Breast epithelium (tissue), 4 donors: ENCODE data around the gene MPP2. TPM values are rescaled to one million over a fixed set of nuclear protein-coding genes. Genes with fewer than 3 reads are reported as not detected.

Experiments used
- DNase-seq, 2 donors: peaks; one replicate each; pipeline ENCODE4 v3.0.0-alpha.2; 2019; ENCODE audit warnings: low spot score in 2 of 2
- H3K27ac ChIP-seq, 2 donors: fragments of 200-600 bp; sonication (generic) in 1 of 2; one replicate each; pipeline ENCODE4 v1.5.1; 2016 to 2019; ENCODE audit warnings: mild to moderate bottlenecking in 1 of 2
- H3K27me3 ChIP-seq, 2 donors: fragments of 200-600 bp; sonication (generic) in 1 of 2; one replicate each; pipeline versions ENCODE4 v1.5.1 to v1.6.0; 2017 to 2019; ENCODE audit warnings: control low read depth in 1 of 2, mild to moderate bottlenecking in 1 of 2
- H3K36me3 ChIP-seq: fragments of 200-600 bp; one replicate; pipeline ENCODE4 v1.5.1; 2019
- H3K4me1 ChIP-seq, 2 donors: fragments of 200-600 bp; sonication (generic); one replicate each; pipeline ENCODE4 v1.5.1; 2016 to 2019; ENCODE audit warnings: control low read depth in 1 of 2
- H3K4me3 ChIP-seq, 3 donors: fragments of 200-600 bp; sonication (generic); 1 replicate in 2 of 3; 2 replicates in 1 of 3; pipeline ENCODE4 v1.5.1; 2016 to 2019; ENCODE audit warnings: mild to moderate bottlenecking in 3 of 3, moderate library complexity in 2 of 3
- H3K9me3 ChIP-seq, 2 donors: fragments of 200-600 bp; sonication (generic) in 1 of 2; one replicate each; pipeline ENCODE4 v1.5.1; 2016 to 2019; ENCODE audit warnings: control low read depth in 1 of 2
- POLR2A ChIP-seq: fragments of 450-650 bp; IDR thresholded peaks from one replicate; pipeline ENCODE4 v1.6.1; 2016; ENCODE audit warnings: antibody characterized with exemption, mild to moderate bottlenecking, moderate library complexity
- POLR2AphosphoS5 ChIP-seq, 3 donors: sonication (generic); formaldehyde crosslinking; IDR thresholded peaks; one replicate each; pipeline ENCODE4 v1.6.1; 2017; ENCODE audit warnings: antibody characterized with exemption in 3 of 3
- intact Hi-C: fragments of 100-400 bp; cut with DNase I; formaldehyde crosslinking; loops from one replicate; pipeline ENCODE4 v1.15.1; 2023; ENCODE audit warnings: low total_unique reads
- total RNA-seq, 3 donors: library from RNA; depleted of rRNA; stranded (reverse); fragments of >200 nt; gene quantifications; one replicate each; pipeline ENCODE4 v1.1.0, GENCODE V29; 2016
- TF ChIP-seq, protein P1 (sequence below), 3 donors: fragments of 450-650 bp; IDR thresholded peaks; one replicate each; pipeline ENCODE4 v1.5.1; 2016 to 2017; ENCODE audit warnings: antibody characterized with exemption in 3 of 3, mild to moderate bottlenecking in 3 of 3, moderate library complexity in 3 of 3

The MPP2 gene
- total RNA-seq, 3 donors from 2014 or later = 2.6 to 7.9 (median 3.9) TPM

DNA sequence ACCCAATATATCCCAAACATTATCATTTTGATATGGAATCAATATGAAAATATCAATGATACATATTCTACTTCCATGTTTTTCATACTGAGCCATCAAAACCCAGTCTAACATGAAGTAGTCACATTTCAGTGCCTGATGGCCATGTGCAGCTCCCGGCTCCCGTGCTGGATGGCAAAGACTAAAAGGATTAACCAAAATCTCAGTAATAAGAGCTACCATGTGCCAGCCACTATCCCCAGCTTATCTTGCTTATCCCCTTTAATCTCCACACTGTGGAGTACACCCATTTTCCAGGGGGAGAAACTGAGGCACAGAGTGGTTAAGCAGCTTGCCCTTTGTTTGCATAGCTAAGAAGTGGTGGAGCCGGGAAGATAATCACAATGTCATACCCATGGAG lies 51.2 kb downstream of the MPP2 start:
- TF ChIP-seq POLR2A = no peak
- TF ChIP-seq, protein P1, sequence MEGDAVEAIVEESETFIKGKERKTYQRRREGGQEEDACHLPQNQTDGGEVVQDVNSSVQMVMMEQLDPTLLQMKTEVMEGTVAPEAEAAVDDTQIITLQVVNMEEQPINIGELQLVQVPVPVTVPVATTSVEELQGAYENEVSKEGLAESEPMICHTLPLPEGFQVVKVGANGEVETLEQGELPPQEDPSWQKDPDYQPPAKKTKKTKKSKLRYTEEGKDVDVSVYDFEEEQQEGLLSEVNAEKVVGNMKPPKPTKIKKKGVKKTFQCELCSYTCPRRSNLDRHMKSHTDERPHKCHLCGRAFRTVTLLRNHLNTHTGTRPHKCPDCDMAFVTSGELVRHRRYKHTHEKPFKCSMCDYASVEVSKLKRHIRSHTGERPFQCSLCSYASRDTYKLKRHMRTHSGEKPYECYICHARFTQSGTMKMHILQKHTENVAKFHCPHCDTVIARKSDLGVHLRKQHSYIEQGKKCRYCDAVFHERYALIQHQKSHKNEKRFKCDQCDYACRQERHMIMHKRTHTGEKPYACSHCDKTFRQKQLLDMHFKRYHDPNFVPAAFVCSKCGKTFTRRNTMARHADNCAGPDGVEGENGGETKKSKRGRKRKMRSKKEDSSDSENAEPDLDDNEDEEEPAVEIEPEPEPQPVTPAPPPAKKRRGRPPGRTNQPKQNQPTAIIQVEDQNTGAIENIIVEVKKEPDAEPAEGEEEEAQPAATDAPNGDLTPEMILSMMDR (IDR thresholded peaks at IDR 0.05) = no peak
- TF ChIP-seq POLR2AphosphoS5 (IDR thresholded peaks at IDR 0.05) = no peak
- no peaks in the 10 kb centered on the region for H3K4me1 ChIP-seq
- DNase-seq = no peak
- no peak overlapping the region for H3K4me3 ChIP-seq
- H3K9me3 ChIP-seq = no peaks in the 10 kb centered on the region
- no peaks in the 10 kb centered on the region for H3K27me3 ChIP-seq
- intact Hi-C loops = no loop called here
- no peaks in the 10 kb centered on the region for H3K36me3 ChIP-seq
- H3K27ac ChIP-seq = no peak overlapping the region

DNA sequence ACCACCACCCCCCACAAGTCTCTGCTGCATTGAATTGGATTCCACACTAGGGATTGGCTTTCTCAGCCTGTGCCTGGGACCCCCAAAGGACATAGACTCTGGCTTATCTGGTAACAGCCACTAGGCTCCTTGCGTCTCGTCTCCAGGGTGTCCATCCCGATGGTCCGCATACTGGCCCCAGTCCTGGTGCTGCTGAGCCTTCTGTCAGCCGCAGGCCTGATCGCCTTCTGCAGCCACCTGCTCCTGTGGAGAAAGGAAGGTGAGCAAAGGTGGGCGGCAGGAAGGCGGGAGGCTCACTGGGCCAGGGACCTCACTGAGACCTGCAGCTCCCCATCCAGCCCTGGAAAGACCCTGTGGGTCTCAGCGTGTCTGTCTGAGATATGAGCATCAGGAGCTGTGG lies 52.3 kb downstream of the MPP2 start:
- TF ChIP-seq POLR2AphosphoS5 (IDR thresholded peaks at IDR 0.05) (no peak), POLR2A (no peak)
- TF ChIP-seq, protein P1 (IDR thresholded peaks at IDR 0.05) = no peak
- DNase-seq = no peak
- H3K9me3 ChIP-seq = no peaks in the 10 kb centered on the region
- H3K27ac ChIP-seq = no peak overlapping the region
- no peaks in the 10 kb centered on the region for H3K27me3 ChIP-seq
- H3K4me1 ChIP-seq = no peaks in the 10 kb centered on the region
- intact Hi-C loops = no loop called here
- no peak overlapping the region for H3K4me3 ChIP-seq
- no peaks in the 10 kb centered on the region for H3K36me3 ChIP-seq

GRCh38 chr17:43854498-43854897 lies 52.8 kb downstream of the MPP2 start:
- intact Hi-C loops = no loop called here
- Histone ChIP-seq H3K27ac (no peak overlapping the region), H3K4me3 (no peak overlapping the region), H3K36me3 (no peaks in the 10 kb centered on the region), H3K9me3 (no peaks in the 10 kb centered on the region), H3K27me3 (no peaks in the 10 kb centered on the region), H3K4me1 (no peaks in the 10 kb centered on the region)
- no peak for DNase-seq
- TF ChIP-seq POLR2AphosphoS5 (IDR thresholded peaks at IDR 0.05) (no peak), POLR2A (no peak)

- no peak for DNase-seq
- Histone ChIP-seq H3K9me3 (no peaks in the 10 kb centered on the region), H3K36me3 (no peaks in the 10 kb centered on the region), H3K27me3 (no peaks in the 10 kb centered on the region), H3K27ac (no peak overlapping the region), H3K4me1 (no peaks in the 10 kb centered on the region), H3K4me3 (no peak overlapping the region)
- TF ChIP-seq POLR2A (no peak), POLR2AphosphoS5 (IDR thresholded peaks at IDR 0.05) (no peak)
- TF ChIP-seq, protein P1 (IDR thresholded peaks at IDR 0.05) = no peak
- intact Hi-C loops = no loop called here
These were observed 53.8 kb downstream of the MPP2 start for GRCh38 chr17:43853546-43853945.

- no peaks in the 10 kb centered on the region for H3K4me1 ChIP-seq
- TF ChIP-seq POLR2A (no peak), POLR2AphosphoS5 (IDR thresholded peaks at IDR 0.05) (no peak)
- TF ChIP-seq, protein P1 (IDR thresholded peaks at IDR 0.05) = no peak
- intact Hi-C loops = no loop called here
- no peaks in the 10 kb centered on the region for H3K9me3 ChIP-seq
- no peak overlapping the region for H3K4me3 ChIP-seq
- DNase-seq = no peak
- H3K27me3 ChIP-seq = no peaks in the 10 kb centered on the region
- no peaks in the 10 kb centered on the region for H3K36me3 ChIP-seq
- no peak overlapping the region for H3K27ac ChIP-seq
These were observed 54.8 kb downstream of the MPP2 start for GRCh38 chr17:43852571-43852970.

DNA sequence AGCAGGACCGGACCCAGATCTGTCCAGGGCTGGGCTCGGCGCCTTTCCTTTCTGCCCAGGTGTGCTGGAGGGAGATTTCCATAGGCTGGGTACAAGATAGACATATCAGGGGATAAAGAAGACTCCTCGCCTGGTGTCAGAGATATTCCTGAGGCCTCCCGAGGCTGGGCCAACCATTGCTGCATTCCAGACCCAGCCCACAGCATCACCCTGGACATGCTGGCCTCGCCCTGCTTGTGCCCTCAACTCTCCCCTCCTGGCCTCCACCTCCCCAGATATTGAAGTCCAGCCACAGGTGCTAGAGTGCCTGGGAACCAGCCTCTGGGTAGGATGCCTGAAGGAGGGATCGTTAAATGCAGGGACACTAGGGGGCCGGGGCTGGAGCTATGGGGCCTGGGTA lies 58.2 kb downstream of the MPP2 start:
- Histone ChIP-seq H3K36me3 (no peaks in the 10 kb centered on the region), H3K4me3 (peak overlapping the region in 2 of 3 donors; percentile 13 to 52), H3K4me1 (peaks cover 0 to 3% of the 10 kb centered on the region in 2 donors), H3K27ac (no peak overlapping the region), H3K9me3 (no peaks in the 10 kb centered on the region), H3K27me3 (no peaks in the 10 kb centered on the region)
- TF ChIP-seq POLR2A (no peak), POLR2AphosphoS5 (IDR thresholded peaks at IDR 0.05) (no peak)
- TF ChIP-seq, protein P1 (IDR thresholded peaks at IDR 0.05) = no peak
- DNase-seq = no peak
- intact Hi-C loops = no loop called here
